Mesenchymal stem cell (in vitro differentiated cells and primary cell): ENCODE measurements around the gene TMEM214.

Experiments used
- DNase-seq: peaks from one replicate; pipeline ENCODE4 v3.0.0-alpha.2; 2013
- H2AFZ ChIP-seq: one replicate; pipeline ENCODE4 v1.6.1; 2013; ENCODE audit warnings: low read depth, mild to moderate bottlenecking, control low read depth, inconsistent platforms, low read length, moderate library complexity
- H2AK5ac ChIP-seq: 2 replicates; pipeline ENCODE4 v1.6.1; 2013; ENCODE audit warnings: low read length, moderate library complexity, mild to moderate bottlenecking, inconsistent platforms; ENCODE audit not compliant: severe bottlenecking
- H2BK120ac ChIP-seq: one replicate; pipeline ENCODE4 v1.6.1; 2013; ENCODE audit warnings: low read depth, mild to moderate bottlenecking, inconsistent platforms, low read length, moderate library complexity
- H2BK12ac ChIP-seq, 2 experiments: one replicate each; pipeline ENCODE4 v1.6.1; 2013; ENCODE audit warnings: inconsistent platforms in 2 of 2, low read length in 2 of 2, mild to moderate bottlenecking in 2 of 2, moderate library complexity in 2 of 2, control low read depth in 1 of 2
- H2BK15ac ChIP-seq: one replicate; pipeline ENCODE4 v1.6.1; 2013; ENCODE audit warnings: mild to moderate bottlenecking, low read depth, inconsistent platforms; ENCODE audit not compliant: poor library complexity, severe bottlenecking
- H2BK5ac ChIP-seq: 2 replicates; pipeline ENCODE4 v1.6.1; 2013; ENCODE audit warnings: low read depth, mild to moderate bottlenecking, low read length, control low read depth, inconsistent platforms; ENCODE audit not compliant: poor library complexity, severe bottlenecking
- H3K14ac ChIP-seq, 2 experiments: one replicate each; pipeline ENCODE4 v1.6.1; 2013; ENCODE audit warnings: inconsistent platforms in 2 of 2, low read length in 2 of 2, control low read depth in 1 of 2, mild to moderate bottlenecking in 1 of 2, moderate library complexity in 1 of 2
- H3K18ac ChIP-seq, 2 experiments: one replicate each; pipeline ENCODE4 v1.6.1; 2013; ENCODE audit warnings: inconsistent platforms in 2 of 2, low read length in 2 of 2, control low read depth in 1 of 2, low read depth in 1 of 2, mild to moderate bottlenecking in 1 of 2
- H3K23ac ChIP-seq, 2 experiments: one replicate each; pipeline ENCODE4 v1.6.1; 2013; ENCODE audit warnings: inconsistent platforms in 2 of 2, low read length in 2 of 2, mild to moderate bottlenecking in 2 of 2, moderate library complexity in 2 of 2, control low read depth in 1 of 2
- H3K27ac ChIP-seq: 2 replicates; pipeline ENCODE4 v1.5.1; 2013; ENCODE audit warnings: mild to moderate bottlenecking, moderate library complexity, low read length, control low read depth, inconsistent platforms; ENCODE audit not compliant: poor library complexity, severe bottlenecking
- H3K27me3 ChIP-seq, 2 experiments: 2 replicates each; pipeline versions ENCODE4 v1.6.1 to v1.7.0; 2013; ENCODE audit warnings: low read length in 2 of 2, mild to moderate bottlenecking in 2 of 2, moderate library complexity in 2 of 2, control low read depth in 1 of 2, inconsistent platforms in 1 of 2; ENCODE audit not compliant: control insufficient read depth in 1 of 2, insufficient read depth in 1 of 2
- H3K36me3 ChIP-seq, 2 experiments: 2 replicates each; pipeline versions ENCODE4 v1.6.1 to v1.7.0; 2013; ENCODE audit warnings: low read length in 2 of 2, control low read depth in 1 of 2, inconsistent platforms in 1 of 2, low read depth in 1 of 2, mild to moderate bottlenecking in 1 of 2; ENCODE audit not compliant: insufficient read depth in 2 of 2, control insufficient read depth in 1 of 2
- H3K4ac ChIP-seq, 2 experiments: one replicate each; pipeline ENCODE4 v1.6.1; 2013; ENCODE audit warnings: inconsistent platforms in 2 of 2, low read length in 2 of 2, mild to moderate bottlenecking in 2 of 2, moderate library complexity in 2 of 2, control low read depth in 1 of 2, low read depth in 1 of 2
- H3K4me1 ChIP-seq: 2 replicates; pipeline ENCODE4 v1.6.1; 2013; ENCODE audit warnings: low read depth, low read length, control low read depth; ENCODE audit not compliant: control insufficient read depth, insufficient read depth
- H3K4me2 ChIP-seq: 2 replicates; pipeline ENCODE4 v1.6.1; 2013; ENCODE audit warnings: low read length, mild to moderate bottlenecking, inconsistent platforms; ENCODE audit not compliant: poor library complexity, severe bottlenecking
- H3K4me3 ChIP-seq, 2 experiments: 2 replicates each; pipeline versions ENCODE4 v1.5.1 to v1.7.0; 2013; ENCODE audit warnings: low read length in 2 of 2, mild to moderate bottlenecking in 2 of 2, control low read depth in 1 of 2, low read depth in 1 of 2; ENCODE audit not compliant: insufficient read depth in 1 of 2
- H3K79me1 ChIP-seq: replicated peaks from 2 replicates; pipeline ENCODE4 v1.6.1; 2013; ENCODE audit warnings: mild to moderate bottlenecking, control low read depth, low read length, inconsistent platforms; ENCODE audit not compliant: poor library complexity, severe bottlenecking
- H3K9ac ChIP-seq: 2 replicates; pipeline ENCODE4 v1.7.0; 2013; ENCODE audit warnings: mild to moderate bottlenecking, low read length, moderate library complexity
- H3K9me3 ChIP-seq: 2 replicates; pipeline ENCODE4 v1.7.0; 2013; ENCODE audit warnings: mild to moderate bottlenecking, low read length; ENCODE audit not compliant: control insufficient read depth
- H4K8ac ChIP-seq: one replicate; pipeline ENCODE4 v1.6.1; 2013; ENCODE audit warnings: inconsistent platforms, mild to moderate bottlenecking, low read length, moderate library complexity
- H4K91ac ChIP-seq: one replicate; pipeline ENCODE4 v1.6.1; 2013; ENCODE audit warnings: mild to moderate bottlenecking, low read length, inconsistent platforms
- WGBS: methylation state at CpG from one replicate; pipeline ENCODE4 v1.1.7; 2013; ENCODE audit warnings: mixed read lengths; 5-methylcytosine and 5-hydroxymethylcytosine counted together

The TMEM214 gene

GRCh38 chr2:26994983-26995382, 37.8 kb upstream of the TMEM214 start:
- Histone ChIP-seq H2BK120ac (no peak overlapping the region), H2BK5ac (no peak overlapping the region), H3K4me2 (no peak overlapping the region), H3K27ac (no peak overlapping the region), H3K23ac (no peak overlapping the region), H3K9me3 (no peaks in the 10 kb centered on the region), H3K9ac (no peak overlapping the region), H2BK15ac (no peak overlapping the region), H3K18ac (no peak overlapping the region), H3K4me1 (no peaks in the 10 kb centered on the region), H3K27me3 (peaks cover 0 to 23% of the 10 kb centered on the region in 2 experiments), H3K36me3 (no peaks in the 10 kb centered on the region), H2BK12ac (no peak overlapping the region), H2AFZ (no peak overlapping the region), H2AK5ac (no peak overlapping the region), H3K14ac (no peak overlapping the region), H3K4me3 (no peak overlapping the region), H4K91ac (no peak overlapping the region), H3K79me1 (no peaks in the 10 kb centered on the region), H4K8ac (no peak overlapping the region), H3K4ac (no peak overlapping the region)
- WGBS: no CpG with 5 or more reads among the region's 1 CpG
- DNase-seq: no peak

- Histone ChIP-seq H2BK15ac (no peak overlapping the region), H3K79me1 (no peaks in the 10 kb centered on the region), H3K18ac (no peak overlapping the region), H3K4ac (no peak overlapping the region), H3K4me2 (no peak overlapping the region), H3K27me3 (peaks cover 0 to 18% of the 10 kb centered on the region in 2 experiments), H4K8ac (no peak overlapping the region), H3K9ac (no peak overlapping the region), H2AFZ (no peak overlapping the region), H2BK5ac (no peak overlapping the region), H3K27ac (no peak overlapping the region), H3K9me3 (no peaks in the 10 kb centered on the region), H2AK5ac (no peak overlapping the region), H3K23ac (no peak overlapping the region), H2BK120ac (no peak overlapping the region), H3K14ac (no peak overlapping the region), H4K91ac (no peak overlapping the region), H3K4me3 (no peak overlapping the region), H2BK12ac (no peak overlapping the region), H3K4me1 (no peaks in the 10 kb centered on the region), H3K36me3 (no peaks in the 10 kb centered on the region)
- 76% methylated on average over 10 of the region's 10 CpGs for WGBS
- DNase-seq: no peak
These were observed 35.4 kb upstream of the TMEM214 start for GRCh38 chr2:26997394-26997793.

- H3K4me2 ChIP-seq: no peak overlapping the region
- no peak overlapping the region for H3K14ac ChIP-seq
- DNase-seq: no peak
- H3K4me1 ChIP-seq: no peaks in the 10 kb centered on the region
- H3K23ac ChIP-seq: no peak overlapping the region
- no peak overlapping the region for H3K4ac ChIP-seq
- no peak overlapping the region for H4K8ac ChIP-seq
- H2AFZ ChIP-seq: no peak overlapping the region
- H2BK15ac ChIP-seq: no peak overlapping the region
- H3K9ac ChIP-seq: no peak overlapping the region
- no peaks in the 10 kb centered on the region for H3K9me3 ChIP-seq
- H3K27me3 ChIP-seq: peaks cover 0 to 27% of the 10 kb centered on the region in 2 experiments
- WGBS: no CpG with 5 or more reads among the region's 1 CpG
- no peak overlapping the region for H3K27ac ChIP-seq
- no peak overlapping the region for H2BK12ac ChIP-seq
- no peak overlapping the region for H2BK5ac ChIP-seq
- H2BK120ac ChIP-seq: no peak overlapping the region
- no peak overlapping the region for H4K91ac ChIP-seq
- no peak overlapping the region for H3K18ac ChIP-seq
- H3K79me1 ChIP-seq: no peaks in the 10 kb centered on the region
- no peaks in the 10 kb centered on the region for H3K36me3 ChIP-seq
- no peak overlapping the region for H2AK5ac ChIP-seq
- no peak overlapping the region for H3K4me3 ChIP-seq
These were observed 34.4 kb upstream of the TMEM214 start for GRCh38 chr2:26998323-26998722.

GRCh38 chr2:27000228-27000627, 32.5 kb upstream of the TMEM214 start:
- no peaks in the 10 kb centered on the region for H3K79me1 ChIP-seq
- 93% methylated on average over 4 of the region's 4 CpGs for WGBS
- H2AFZ ChIP-seq: no peak overlapping the region
- no peak overlapping the region for H3K27ac ChIP-seq
- no peak overlapping the region for H3K4ac ChIP-seq
- no peaks in the 10 kb centered on the region for H3K36me3 ChIP-seq
- DNase-seq: no peak
- no peak overlapping the region for H2AK5ac ChIP-seq
- H3K9ac ChIP-seq: no peak overlapping the region
- no peak overlapping the region for H2BK15ac ChIP-seq
- no peaks in the 10 kb centered on the region for H3K9me3 ChIP-seq
- H2BK5ac ChIP-seq: no peak overlapping the region
- no peak overlapping the region for H3K23ac ChIP-seq
- H4K8ac ChIP-seq: no peak overlapping the region
- H3K4me2 ChIP-seq: no peak overlapping the region
- no peak overlapping the region for H3K18ac ChIP-seq
- peaks cover 0 to 31% of the 10 kb centered on the region in 2 experiments for H3K27me3 ChIP-seq
- H2BK12ac ChIP-seq: no peak overlapping the region
- no peak overlapping the region for H4K91ac ChIP-seq
- H2BK120ac ChIP-seq: no peak overlapping the region
- no peak overlapping the region for H3K14ac ChIP-seq
- H3K4me1 ChIP-seq: peaks cover 1% of the 10 kb centered on the region
- no peak overlapping the region for H3K4me3 ChIP-seq
